Kidney epithelial cell (primary cell): Measurements from ENCODE around the gene RAI1. TPM values are rescaled to one million over a fixed set of nuclear protein-coding genes. Genes with fewer than 3 reads are reported as not detected.

ENCODE experiments used
- DNase-seq: peaks from one replicate; pipeline ENCODE4 v3.0.0-alpha.2; 2010; ENCODE audit warnings: low read depth
- H3K27me3 ChIP-seq: 2 replicates; pipeline ENCODE4 v1.6.0; 2011; ENCODE audit warnings: low read length; ENCODE audit not compliant: control insufficient read depth, insufficient read depth
- H3K36me3 ChIP-seq: 2 replicates; pipeline ENCODE4 v1.5.1; 2011; ENCODE audit warnings: low read length; ENCODE audit not compliant: control insufficient read depth, insufficient read depth
- H3K4me3 ChIP-seq: 2 replicates; pipeline ENCODE4 v1.5.1; 2011; ENCODE audit warnings: low read depth, mild to moderate bottlenecking, control low read depth, low read length
- CTCF ChIP-seq: IDR thresholded peaks from 2 replicates; pipeline ENCODE4 v1.5.1; 2011; ENCODE audit warnings: mild to moderate bottlenecking, moderate library complexity, low read length, control low read depth, inconsistent platforms; ENCODE audit not compliant: insufficient read depth, poor library complexity, severe bottlenecking
- total RNA-seq: library from RNA; depleted of rRNA; stranded (reverse); fragments of >200 nt; gene quantifications from 2 replicates; pipeline ENCODE4 v1.2.3, GENCODE V29; 2015

RAI1 gene
- total RNA-seq, 1 donor from 2014 or later = 31.3 TPM

- Histone ChIP-seq H3K27me3 (no peaks in the 10 kb centered on the region), H3K36me3 (peaks cover 3% of the 10 kb centered on the region), H3K4me3 (no peak overlapping the region)
- no peak for DNase-seq
- no peak for TF ChIP-seq CTCF
Measured at GRCh38 chr17:17820463-17821158, 139.4 kb downstream of the RAI1 start.

DNA sequence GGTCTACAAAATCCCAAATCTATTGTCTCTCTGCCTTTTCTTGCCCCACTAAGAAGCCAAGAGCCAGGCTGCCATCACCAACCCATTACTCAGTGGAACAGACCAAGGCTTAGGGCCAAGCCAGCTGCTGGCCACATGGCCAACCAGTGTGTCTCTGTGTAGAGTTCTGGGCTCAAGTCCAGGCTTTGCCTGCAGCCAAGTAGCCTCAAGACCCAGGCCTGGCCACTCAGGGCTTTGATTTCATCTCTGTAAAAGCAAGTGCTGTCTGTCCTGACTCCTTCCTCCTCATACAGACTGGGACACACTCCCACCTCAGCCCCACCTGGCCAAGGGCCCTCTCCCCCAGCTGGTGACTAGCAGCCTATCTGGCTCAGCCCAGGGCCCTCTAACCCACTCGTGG, 140.9 kb downstream of the RAI1 start:
- H3K27me3 ChIP-seq = no peaks in the 10 kb centered on the region
- TF ChIP-seq CTCF = no peak
- DNase-seq = no peak
- no peak overlapping the region for H3K4me3 ChIP-seq
- peaks cover 3% of the 10 kb centered on the region for H3K36me3 ChIP-seq

GRCh38 chr17:17822616-17823015, 141.4 kb downstream of the RAI1 start:
- no peak overlapping the region for H3K4me3 ChIP-seq
- no peaks in the 10 kb centered on the region for H3K27me3 ChIP-seq
- DNase-seq = no peak
- H3K36me3 ChIP-seq = peaks cover 3% of the 10 kb centered on the region
- TF ChIP-seq CTCF = no peak

DNA sequence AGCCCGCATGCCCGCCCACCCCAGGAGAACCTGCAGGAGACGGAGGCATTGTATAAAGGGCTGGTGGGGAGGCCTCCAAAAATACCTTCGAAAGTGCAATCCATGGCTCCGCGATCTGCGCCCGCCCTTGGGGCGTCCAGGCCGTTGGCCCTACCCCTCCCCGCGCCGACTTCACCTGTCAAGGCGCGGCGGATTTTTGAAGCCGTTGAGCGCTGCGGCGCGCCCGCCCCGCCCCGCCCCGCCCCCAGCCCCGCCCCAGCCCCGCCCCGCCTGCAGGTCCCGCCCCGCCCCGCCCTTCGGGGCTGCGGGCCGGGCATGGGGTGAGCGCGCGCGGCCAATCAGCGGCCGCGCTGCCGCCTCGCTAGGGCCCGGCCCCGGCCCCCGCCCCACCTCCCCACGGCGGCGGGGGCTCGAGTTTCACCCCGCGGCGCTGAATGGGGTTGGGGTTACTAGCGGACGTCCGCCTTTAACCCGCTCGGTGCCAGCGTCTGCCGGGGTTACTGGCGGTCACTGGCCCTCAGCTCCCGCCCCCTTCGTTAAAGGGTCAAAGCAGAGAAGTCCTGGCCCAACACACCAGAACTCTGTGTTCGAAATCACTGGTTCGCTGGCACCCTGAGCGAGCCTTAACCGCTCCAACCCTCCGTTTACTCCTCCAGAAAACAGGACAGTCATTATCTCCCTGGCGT, 142.3 kb downstream of the RAI1 start:
- TF ChIP-seq CTCF = no peak
- H3K36me3 ChIP-seq = peaks cover 3% of the 10 kb centered on the region
- no peak for DNase-seq
- peak overlapping the region; percentile 29 for H3K4me3 ChIP-seq
- no peaks in the 10 kb centered on the region for H3K27me3 ChIP-seq

GRCh38 chr17:17824119-17824782, 143.0 kb downstream of the RAI1 start:
- Histone ChIP-seq H3K27me3 (no peaks in the 10 kb centered on the region), H3K4me3 (no peak overlapping the region), H3K36me3 (peaks cover 3% of the 10 kb centered on the region)
- no peak for DNase-seq
- no peak for TF ChIP-seq CTCF
